CD14-positive monocyte (primary cell): Measurements from ENCODE around the gene NDUFB8. TPM values are rescaled to one million over a fixed set of nuclear protein-coding genes. Genes with fewer than 3 reads are reported as not detected.

Source experiments
- DNase-seq, 3 donors: peaks; one replicate each; pipeline ENCODE4 v3.0.0-alpha.2; 2011 to 2022
- H2AFZ ChIP-seq: 2 replicates; pipeline ENCODE4 v1.6.0; 2012; ENCODE audit warnings: mild to moderate bottlenecking, low read depth, low read length, inconsistent platforms; ENCODE audit not compliant: insufficient read depth, poor library complexity, severe bottlenecking
- H3K27ac ChIP-seq, 2 donors: 1 replicate in 1 of 2; 2 replicates in 1 of 2; pipeline ENCODE4 v1.5.1; 2012 to 2013; ENCODE audit warnings: low read length in 2 of 2, control low read depth in 1 of 2, inconsistent platforms in 1 of 2, low read depth in 1 of 2, mild to moderate bottlenecking in 1 of 2
- H3K27me3 ChIP-seq, 2 donors: one replicate each; pipeline versions ENCODE4 v1.6.0 to v1.6.1; 2011 to 2013; ENCODE audit warnings: low read length in 2 of 2; ENCODE audit not compliant: control insufficient read depth in 2 of 2, insufficient read depth in 2 of 2
- H3K36me3 ChIP-seq, 2 donors: replicated peaks in 1 of 2; 1 replicate in 1 of 2; 2 replicates in 1 of 2; pipeline versions ENCODE4 v1.5.1 to v1.6.1; 2012 to 2013; ENCODE audit warnings: low read length in 2 of 2, control low read depth in 1 of 2, inconsistent platforms in 1 of 2, mild to moderate bottlenecking in 1 of 2; ENCODE audit not compliant: insufficient read depth in 2 of 2, control insufficient read depth in 1 of 2
- H3K4me1 ChIP-seq, 2 donors: 1 replicate in 1 of 2; 2 replicates in 1 of 2; pipeline versions ENCODE4 v1.5.1 to v1.6.1; 2012 to 2013; ENCODE audit warnings: low read length in 2 of 2, control low read depth in 1 of 2, inconsistent platforms in 1 of 2, mild to moderate bottlenecking in 1 of 2, moderate library complexity in 1 of 2; ENCODE audit not compliant: insufficient read depth in 2 of 2, control insufficient read depth in 1 of 2
- H3K4me2 ChIP-seq: replicated peaks from 2 replicates; pipeline ENCODE3; 2012; ENCODE audit warnings: low read length, moderate library complexity, mild to moderate bottlenecking; ENCODE audit not compliant: poor library complexity, severe bottlenecking; ENCODE audit errors: extremely low read depth
- H3K4me3 ChIP-seq, 3 experiments: fragments of 200-600 bp in 1 of 3; sonication (generic) in 1 of 3; replicated peaks in 1 of 3; 1 replicate in 2 of 3; 2 replicates in 1 of 3; pipeline ENCODE4 v1.5.1; 2011 to 2013; ENCODE audit warnings: low read length in 3 of 3, mild to moderate bottlenecking in 3 of 3, control low read depth in 2 of 3, low read depth in 2 of 3, inconsistent platforms in 1 of 3, moderate library complexity in 1 of 3
- H3K79me2 ChIP-seq: 2 replicates; pipeline ENCODE4 v1.6.0; 2012; ENCODE audit warnings: mild to moderate bottlenecking, control low read depth, inconsistent platforms, low read length, moderate library complexity; ENCODE audit not compliant: insufficient read depth
- H3K9ac ChIP-seq: 2 replicates; pipeline ENCODE4 v1.6.0; 2017; ENCODE audit warnings: low read length, mild to moderate bottlenecking; ENCODE audit not compliant: insufficient read depth, poor library complexity, severe bottlenecking
- H3K9me3 ChIP-seq, 2 donors: replicated peaks in 1 of 2; 1 replicate in 1 of 2; 2 replicates in 1 of 2; pipeline versions ENCODE4 v1.5.1 to v1.6.1; 2012 to 2013; ENCODE audit warnings: low read length in 2 of 2, control low read depth in 1 of 2; ENCODE audit not compliant: control insufficient read depth in 1 of 2, insufficient read depth in 1 of 2
- H4K20me1 ChIP-seq: 2 replicates; pipeline ENCODE4 v1.6.0; 2012; ENCODE audit warnings: mild to moderate bottlenecking, low read length, control low read depth, moderate library complexity; ENCODE audit not compliant: insufficient read depth
- H3K27ac Mint-ChIP-seq, 7 donors: one replicate each; pipeline ENCODE4 v1.8.0; 2020; ENCODE audit warnings: mild to moderate bottlenecking in 7 of 7, mixed read lengths in 7 of 7, moderate library complexity in 6 of 7, inconsistent platforms in 2 of 7
- H3K27me3 Mint-ChIP-seq, 3 donors: one replicate each; pipeline ENCODE4 v1.8.0; 2021 to 2022; ENCODE audit warnings: low read depth in 3 of 3, mild to moderate bottlenecking in 3 of 3, mixed read lengths in 3 of 3, moderate library complexity in 3 of 3, inconsistent platforms in 1 of 3
- H3K36me3 Mint-ChIP-seq, 2 donors: one replicate each; pipeline ENCODE4 v1.8.0; 2020; ENCODE audit warnings: mixed read lengths in 2 of 2, inconsistent platforms in 1 of 2, mild to moderate bottlenecking in 1 of 2
- H3K4me1 Mint-ChIP-seq: one replicate; pipeline ENCODE4 v1.8.0; 2020; ENCODE audit warnings: mild to moderate bottlenecking, mixed read lengths
- H3K4me3 Mint-ChIP-seq, 2 donors: one replicate each; pipeline ENCODE4 v1.8.0; 2020; ENCODE audit warnings: mild to moderate bottlenecking in 2 of 2, mixed read lengths in 2 of 2, moderate library complexity in 1 of 2
- H3K9me3 Mint-ChIP-seq, 7 donors: one replicate each; pipeline ENCODE4 v1.8.0; 2020 to 2022; ENCODE audit warnings: mixed read lengths in 7 of 7, mild to moderate bottlenecking in 6 of 7, moderate library complexity in 6 of 7, inconsistent platforms in 2 of 7
- CTCF ChIP-seq: fragments of 200-600 bp; IDR thresholded peaks from one replicate; pipeline ENCODE4 v1.8.0; 2022; ENCODE audit warnings: antibody characterized with exemption, mild to moderate bottlenecking
- WGBS: methylation state at CpG from one replicate; pipeline ENCODE4 v1.1.5; 2013; ENCODE audit warnings: missing lambda C conversion rate; ENCODE audit not compliant: insufficient coverage; 5-methylcytosine and 5-hydroxymethylcytosine counted together
- intact Hi-C, 2 donors: fragments of 100-400 bp; cut with micrococcal nuclease; formaldehyde crosslinking; loops; one replicate each; pipeline versions ENCODE4 v1.15.0 to v1.15.1; 2023
- polyA plus RNA-seq, 3 donors: library from polyadenylated mRNA; depleted of rRNA in 1 of 3; unstranded in 2 of 3; stranded (reverse) in 1 of 3; fragments of 300-500 nt in 2 of 3; fragments of >200 nt in 1 of 3; fragmentation: Illumina TruSeq in 2 of 3; gene quantifications; 1 replicate in 2 of 3; 2 replicates in 1 of 3; pipeline ENCODE4 v1.2.3, GENCODE V29; 2012 to 2021

The NDUFB8 gene
- polyA plus RNA-seq, 3 donors: 124 to 419 (median 381) TPM

- H3K36me3 ChIP-seq: no peaks in the 10 kb centered on the region
- H3K27ac ChIP-seq: no peak overlapping the region
- H3K27ac Mint-ChIP-seq: no peak overlapping the region
- H3K4me3 Mint-ChIP-seq: no peak overlapping the region
- no peaks in the 10 kb centered on the region for H3K4me1 ChIP-seq
- H3K27me3 ChIP-seq: peaks cover 24 to 51% of the 10 kb centered on the region in 2 donors
- peaks cover 29 to 37% (median 29%) of the 10 kb centered on the region in 3 donors for H3K27me3 Mint-ChIP-seq
- no peak overlapping the region for H3K4me2 ChIP-seq
- H3K9me3 Mint-ChIP-seq: peaks cover 0 to under 1% (median 0%) of the 10 kb centered on the region in 7 donors
- no peak overlapping the region for H3K4me3 ChIP-seq
- H4K20me1 ChIP-seq: no peaks in the 10 kb centered on the region
- TF ChIP-seq CTCF: no peak
- intact Hi-C loops: no loop called here
- no peak overlapping the region for H3K9ac ChIP-seq
- H3K4me1 Mint-ChIP-seq: no peaks in the 10 kb centered on the region
- no peaks in the 10 kb centered on the region for H3K79me2 ChIP-seq
- no peaks in the 10 kb centered on the region for H3K36me3 Mint-ChIP-seq
- WGBS: 75% methylated on average over 14 of the region's 24 CpGs
- no peak overlapping the region for H2AFZ ChIP-seq
- no peak for DNase-seq
- peaks cover 0 to 14% of the 10 kb centered on the region in 2 donors for H3K9me3 ChIP-seq
These were observed 41.6 kb upstream of the NDUFB8 start for GRCh38 chr10:100571084-100571856.

- Histone ChIP-seq H3K79me2 (no peaks in the 10 kb centered on the region), H3K36me3 (no peaks in the 10 kb centered on the region), H3K4me1 (no peaks in the 10 kb centered on the region), H3K9ac (no peak overlapping the region), H3K9me3 (peaks cover 0 to 14% of the 10 kb centered on the region in 2 donors), H3K27ac (no peak overlapping the region), H3K4me2 (no peak overlapping the region), H4K20me1 (no peaks in the 10 kb centered on the region), H2AFZ (no peak overlapping the region), H3K4me3 (no peak overlapping the region), H3K27me3 (peaks cover 24 to 54% of the 10 kb centered on the region in 2 donors)
- peaks cover 25 to 37% (median 33%) of the 10 kb centered on the region in 3 donors for H3K27me3 Mint-ChIP-seq
- H3K4me3 Mint-ChIP-seq: no peak overlapping the region
- no peak overlapping the region for H3K27ac Mint-ChIP-seq
- peaks cover 0 to 2% (median 0%) of the 10 kb centered on the region in 7 donors for H3K9me3 Mint-ChIP-seq
- H3K4me1 Mint-ChIP-seq: no peaks in the 10 kb centered on the region
- 83% methylated on average over 8 of the region's 8 CpGs for WGBS
- TF ChIP-seq CTCF: no peak
- no peaks in the 10 kb centered on the region for H3K36me3 Mint-ChIP-seq
- intact Hi-C loops: no loop called here
- DNase-seq: no peak
These were observed 40.8 kb upstream of the NDUFB8 start for GRCh38 chr10:100570506-100570905.
